Caco-2 (cell line): Measurements from ENCODE around the gene SLC35B4. TPM values are rescaled to one million over a fixed set of nuclear protein-coding genes. Genes with fewer than 3 reads are reported as not detected.

Experiments
- BruUV-seq: library from RNA; stranded (reverse); fragments of 400-500 nt; replicated peaks from 2 replicates; lab custom pipeline; 2021; lab: Mats Ljungman, UMichigan
- CTCF ChIA-PET: fragments of 300-600 bp; sonication (Branson Sonifier 250); formaldehyde crosslinking; loops from one replicate; lab custom pipeline; 2022; ENCODE audit warnings: antibody characterized with exemption; lab: Charles Lee
- POLR2A ChIA-PET: fragments of 300-600 bp; sonication (Branson Sonifier 250); formaldehyde crosslinking; loops from one replicate; lab custom pipeline; 2022; ENCODE audit warnings: antibody characterized with exemption; lab: Charles Lee
- DNase-seq, 2 experiments: peaks; one replicate each; pipeline versions ENCODE4 v3.0.0 to v3.0.0-alpha.2; 2020 to 2022
- H3K27me3 ChIP-seq: replicated peaks from 2 replicates; pipeline ENCODE4 v1.6.0; 2011; ENCODE audit warnings: low read length; ENCODE audit not compliant: control insufficient read depth, insufficient read depth
- H3K36me3 ChIP-seq: 2 replicates; pipeline ENCODE4 v1.5.1; 2011; ENCODE audit warnings: low read length; ENCODE audit not compliant: control insufficient read depth, insufficient read depth
- H3K4me1 ChIP-seq: fragments of 250-450 bp; sonication (Bioruptor Pico); 2 replicates; pipeline ENCODE4 v1.5.1; 2020; ENCODE audit warnings: mild to moderate bottlenecking
- H3K4me3 ChIP-seq: 2 replicates; pipeline ENCODE4 v1.5.1; 2011; ENCODE audit warnings: low read depth, mild to moderate bottlenecking, control low read depth, low read length
- H3K9me3 ChIP-seq: fragments of 250-450 bp; sonication (Bioruptor Pico); 2 replicates; pipeline ENCODE4 v1.5.1; 2020; ENCODE audit warnings: mild to moderate bottlenecking, moderate library complexity
- H3K27ac Mint-ChIP-seq: one replicate; pipeline ENCODE4 v1.8.0; 2022; ENCODE audit warnings: mixed read lengths; ENCODE audit not compliant: unreplicated experiment
- H3K27me3 Mint-ChIP-seq: one replicate; pipeline ENCODE4 v1.8.0; 2022; ENCODE audit warnings: mixed read lengths; ENCODE audit not compliant: insufficient read depth, unreplicated experiment
- H3K36me3 Mint-ChIP-seq: one replicate; pipeline ENCODE4 v1.8.0; 2022; ENCODE audit warnings: mild to moderate bottlenecking, mixed read lengths; ENCODE audit not compliant: insufficient read depth, unreplicated experiment
- H3K4me1 Mint-ChIP-seq: one replicate; pipeline ENCODE4 v1.8.0; 2022; ENCODE audit warnings: low read depth, mixed read lengths; ENCODE audit not compliant: unreplicated experiment
- H3K4me3 Mint-ChIP-seq: one replicate; pipeline ENCODE4 v1.8.0; 2022; ENCODE audit warnings: mild to moderate bottlenecking, moderate library complexity, mixed read lengths; ENCODE audit not compliant: unreplicated experiment
- H3K9me3 Mint-ChIP-seq: one replicate; pipeline ENCODE4 v1.8.0; 2022; ENCODE audit warnings: mixed read lengths; ENCODE audit not compliant: unreplicated experiment
- intact Hi-C: fragments of 100-400 bp; cut with micrococcal nuclease; formaldehyde crosslinking; loops from one replicate; pipeline ENCODE4 v1.10.0; 2022; ENCODE audit not compliant: unreplicated experiment
- total RNA-seq: library from RNA; stranded (reverse); gene quantifications from 2 replicates; pipeline ENCODE4 v1.2.3, GENCODE V29; 2022
- TF ChIP-seq, protein P1 (sequence below), 2 experiments: fragments of 200-600 bp in 1 of 2; IDR thresholded peaks; 1 replicate in 1 of 2; 2 replicates in 1 of 2; pipeline versions ENCODE4 v1.5.1 to v1.8.0; 2011 to 2022; ENCODE audit warnings: antibody characterized with exemption in 1 of 2, control low read depth in 1 of 2, inconsistent platforms in 1 of 2, low read depth in 1 of 2, low read length in 1 of 2, mild to moderate bottlenecking in 1 of 2, moderate library complexity in 1 of 2; ENCODE audit not compliant: insufficient read depth in 1 of 2, severe bottlenecking in 1 of 2, unreplicated experiment in 1 of 2

SLC35B4 gene
- total RNA-seq, 1 experiment from 2014 or later: 18.2 TPM

DNA sequence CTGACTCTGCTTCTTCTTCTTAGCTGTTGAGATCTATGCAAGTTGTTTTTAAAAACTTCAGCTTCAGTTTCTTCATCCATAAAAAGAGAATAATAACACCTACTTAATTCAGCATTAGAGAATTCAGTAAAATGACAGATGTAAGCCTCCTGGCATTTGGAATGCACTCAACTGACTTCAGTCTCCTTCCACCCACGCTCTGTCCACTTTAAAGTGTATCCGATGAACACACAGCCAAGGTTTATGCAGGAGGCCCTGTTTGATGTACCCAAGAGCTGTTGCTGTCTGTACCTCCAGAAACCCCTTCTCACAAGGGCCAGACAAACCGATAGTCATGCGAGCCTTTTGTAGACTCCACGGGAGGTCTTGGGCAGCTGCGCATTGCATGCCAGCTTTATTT lies 27.1 kb upstream of the SLC35B4 start:
- ChIA-PET POLR2A (no interaction called here), CTCF (no interaction called here)
- intact Hi-C loops: no loop called here
- Mint-ChIP-seq H3K27me3 (peaks cover 21% of the 10 kb centered on the region), H3K4me1 (no peaks in the 10 kb centered on the region), H3K36me3 (no peaks in the 10 kb centered on the region), H3K4me3 (no peak overlapping the region), H3K9me3 (no peaks in the 10 kb centered on the region), H3K27ac (no peak overlapping the region)
- H3K4me3 ChIP-seq: no peak overlapping the region
- DNase-seq: no peak
- no peaks in the 10 kb centered on the region for H3K36me3 ChIP-seq
- TF ChIP-seq, protein P1, sequence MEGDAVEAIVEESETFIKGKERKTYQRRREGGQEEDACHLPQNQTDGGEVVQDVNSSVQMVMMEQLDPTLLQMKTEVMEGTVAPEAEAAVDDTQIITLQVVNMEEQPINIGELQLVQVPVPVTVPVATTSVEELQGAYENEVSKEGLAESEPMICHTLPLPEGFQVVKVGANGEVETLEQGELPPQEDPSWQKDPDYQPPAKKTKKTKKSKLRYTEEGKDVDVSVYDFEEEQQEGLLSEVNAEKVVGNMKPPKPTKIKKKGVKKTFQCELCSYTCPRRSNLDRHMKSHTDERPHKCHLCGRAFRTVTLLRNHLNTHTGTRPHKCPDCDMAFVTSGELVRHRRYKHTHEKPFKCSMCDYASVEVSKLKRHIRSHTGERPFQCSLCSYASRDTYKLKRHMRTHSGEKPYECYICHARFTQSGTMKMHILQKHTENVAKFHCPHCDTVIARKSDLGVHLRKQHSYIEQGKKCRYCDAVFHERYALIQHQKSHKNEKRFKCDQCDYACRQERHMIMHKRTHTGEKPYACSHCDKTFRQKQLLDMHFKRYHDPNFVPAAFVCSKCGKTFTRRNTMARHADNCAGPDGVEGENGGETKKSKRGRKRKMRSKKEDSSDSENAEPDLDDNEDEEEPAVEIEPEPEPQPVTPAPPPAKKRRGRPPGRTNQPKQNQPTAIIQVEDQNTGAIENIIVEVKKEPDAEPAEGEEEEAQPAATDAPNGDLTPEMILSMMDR (IDR thresholded peaks at IDR 0.05; ENCODE audit: insufficient read depth in 1 of 2, low read depth in 1 of 2, low read length in 1 of 2, severe bottlenecking in 1 of 2, unreplicated experiment in 1 of 2): no peak
- no peaks in the 10 kb centered on the region for H3K9me3 ChIP-seq
- H3K27me3 ChIP-seq: no peaks in the 10 kb centered on the region; the same call in 1 of the 2 replicates
- no peaks in the 10 kb centered on the region for H3K4me1 ChIP-seq
- no TSS peak for BruUV-seq

DNA sequence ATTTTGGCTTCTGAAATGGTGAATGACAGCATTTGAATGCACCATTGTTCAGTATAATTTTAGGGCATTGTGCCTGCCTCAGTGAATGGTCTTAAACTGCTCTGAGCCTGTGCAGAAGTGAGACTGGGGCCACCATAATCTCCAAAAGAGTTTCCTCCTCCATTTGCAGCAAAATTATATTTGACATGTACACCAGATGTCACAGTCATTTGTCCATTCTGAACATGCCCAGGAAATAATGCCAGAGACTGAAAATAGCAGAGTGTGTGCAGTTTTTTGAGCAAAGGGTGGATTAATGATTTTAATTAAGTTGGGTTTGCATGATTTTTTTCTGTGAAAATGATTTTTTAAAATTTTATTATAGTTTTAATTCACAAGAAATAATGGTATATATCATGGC lies 26.4 kb upstream of the SLC35B4 start:
- H3K27me3 Mint-ChIP-seq: peaks cover 23% of the 10 kb centered on the region
- Histone ChIP-seq H3K4me3 (no peak overlapping the region), H3K27me3 (no peaks in the 10 kb centered on the region; the same call in 1 of the 2 replicates), H3K9me3 (no peaks in the 10 kb centered on the region), H3K36me3 (no peaks in the 10 kb centered on the region), H3K4me1 (no peaks in the 10 kb centered on the region)
- ChIA-PET POLR2A (no interaction called here), CTCF (no interaction called here)
- H3K27ac Mint-ChIP-seq: no peak overlapping the region
- intact Hi-C loops: no loop called here
- TF ChIP-seq, protein P1 (IDR thresholded peaks at IDR 0.05; ENCODE audit: insufficient read depth in 1 of 2, low read depth in 1 of 2, low read length in 1 of 2, severe bottlenecking in 1 of 2, unreplicated experiment in 1 of 2): no peak
- BruUV-seq: no TSS peak
- no peak for DNase-seq
- no peaks in the 10 kb centered on the region for H3K36me3 Mint-ChIP-seq
- H3K4me3 Mint-ChIP-seq: no peak overlapping the region
- no peaks in the 10 kb centered on the region for H3K9me3 Mint-ChIP-seq
- no peaks in the 10 kb centered on the region for H3K4me1 Mint-ChIP-seq

DNA sequence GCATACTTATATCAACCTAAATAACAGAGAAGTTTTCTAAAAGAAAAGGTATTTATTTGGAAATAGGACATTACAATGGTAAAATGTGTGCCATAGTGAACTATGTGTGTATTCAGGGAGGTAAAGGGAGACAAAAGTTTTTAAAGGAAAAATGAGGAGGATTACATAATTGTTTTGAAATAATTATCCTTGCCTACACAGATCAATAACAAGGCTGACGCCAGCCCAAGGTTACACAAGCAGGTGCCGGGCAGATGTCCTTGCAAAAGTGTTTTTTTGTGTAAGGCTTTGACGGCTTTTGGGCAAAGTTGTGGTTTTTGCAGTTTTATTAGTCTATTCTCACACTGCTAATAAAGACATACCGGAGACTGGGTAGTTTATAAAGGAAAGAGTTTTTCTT lies 22.7 kb upstream of the SLC35B4 start:
- no peak overlapping the region for H3K4me3 ChIP-seq
- H3K36me3 ChIP-seq: no peaks in the 10 kb centered on the region
- no TSS peak for BruUV-seq
- Mint-ChIP-seq H3K27me3 (peaks cover 19% of the 10 kb centered on the region), H3K4me3 (no peak overlapping the region), H3K27ac (no peak overlapping the region), H3K9me3 (no peaks in the 10 kb centered on the region), H3K36me3 (no peaks in the 10 kb centered on the region), H3K4me1 (no peaks in the 10 kb centered on the region)
- no peaks in the 10 kb centered on the region for H3K9me3 ChIP-seq
- DNase-seq: no peak
- ChIA-PET POLR2A (no interaction called here), CTCF (no interaction called here)
- H3K4me1 ChIP-seq: no peaks in the 10 kb centered on the region
- TF ChIP-seq, protein P1 (IDR thresholded peaks at IDR 0.05; ENCODE audit: insufficient read depth in 1 of 2, low read depth in 1 of 2, low read length in 1 of 2, severe bottlenecking in 1 of 2, unreplicated experiment in 1 of 2): no peak
- intact Hi-C loops: no loop called here
- H3K27me3 ChIP-seq: no peaks in the 10 kb centered on the region
